Islet precursor cell (in vitro differentiated cells): ENCODE results near the gene AIF1L.
"Not testable (repeated sequence)": the region's sequence is repeated elsewhere in the genome, so short reads cannot be mapped to it uniquely, and the experiment has no call there.

Source experiments
- DNase-seq: peaks from one replicate; pipeline ENCODE4 v3.0.0-alpha.2; 2018

Gene AIF1L

DNA sequence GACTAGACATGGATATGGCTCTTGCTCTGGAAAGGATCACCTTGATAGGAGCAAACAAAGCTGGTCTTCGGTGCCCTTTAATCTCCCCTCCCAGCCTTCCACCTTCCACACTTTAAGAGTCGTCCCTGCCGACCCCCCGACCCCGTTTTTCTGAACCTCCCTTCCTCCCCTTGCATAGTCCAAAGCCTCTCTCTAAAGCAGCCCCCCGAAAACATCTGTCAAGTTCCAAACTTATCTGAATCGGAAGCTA lies 28.6 kb downstream of the AIF1L start:
- no peak for DNase-seq

DNA sequence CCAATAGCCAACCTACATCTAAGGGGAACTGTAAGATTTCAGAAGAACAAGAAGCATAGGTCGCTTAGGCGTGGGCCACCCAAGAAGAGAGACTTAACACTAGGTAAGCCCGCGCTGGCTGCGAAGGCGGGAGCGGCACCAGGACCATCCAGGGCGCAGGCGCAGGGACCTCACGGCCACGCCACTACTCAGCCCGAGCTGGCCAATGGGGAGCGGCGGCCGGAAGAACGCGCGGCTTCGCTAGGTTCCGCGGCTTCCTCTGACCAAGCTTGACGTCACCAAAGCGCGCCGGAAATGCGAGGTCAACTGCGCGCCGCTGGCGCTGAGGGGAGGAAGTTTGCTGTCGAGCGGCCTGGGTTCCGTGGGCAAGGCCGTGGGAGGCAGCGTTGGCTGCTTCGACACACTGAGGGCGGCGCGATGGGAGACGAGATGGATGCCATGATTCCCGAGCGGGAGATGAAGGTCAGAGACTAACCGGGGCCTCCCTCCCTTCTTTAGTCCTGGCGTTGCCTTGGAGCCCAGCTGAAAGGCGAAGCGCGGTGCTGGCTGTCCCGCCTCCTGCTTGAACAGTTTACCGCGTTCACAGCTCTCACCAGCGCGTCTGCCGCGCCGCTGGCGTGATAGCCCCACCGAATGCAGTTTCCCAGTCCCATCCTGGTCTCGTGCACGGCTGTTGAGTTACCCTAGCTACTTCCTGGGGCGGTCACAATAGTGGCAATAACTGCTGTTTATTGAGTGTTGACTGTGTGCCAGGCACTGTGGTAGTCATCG lies 29.1 kb downstream of the AIF1L start, which contains the start of gene NUP214:
TSS of gene NUP214 (plus strand) at position 299 of the 771 bp plus-strand sequence. CDS start at position 418, 119 bp downstream.
- peak; percentile 99 for DNase-seq

DNA sequence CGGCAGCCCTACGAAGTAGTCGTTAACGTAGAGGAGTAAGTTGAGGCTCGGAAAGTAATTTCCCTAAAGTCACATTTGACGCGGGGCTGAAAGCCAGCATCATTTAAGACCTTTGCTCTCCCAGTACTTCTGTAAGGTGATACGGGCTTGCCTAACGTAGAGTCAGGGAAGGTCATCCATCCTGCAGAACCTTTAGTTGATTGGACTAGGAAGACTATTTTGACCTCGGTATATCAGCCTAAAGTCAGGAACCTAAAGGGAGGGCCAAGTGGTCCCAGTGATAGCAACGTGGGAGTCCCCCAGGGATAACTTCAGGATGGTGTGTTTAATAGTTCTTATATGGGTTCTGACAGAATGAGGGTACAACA lies 29.7 kb downstream of the AIF1L start:
- no peak for DNase-seq

DNA sequence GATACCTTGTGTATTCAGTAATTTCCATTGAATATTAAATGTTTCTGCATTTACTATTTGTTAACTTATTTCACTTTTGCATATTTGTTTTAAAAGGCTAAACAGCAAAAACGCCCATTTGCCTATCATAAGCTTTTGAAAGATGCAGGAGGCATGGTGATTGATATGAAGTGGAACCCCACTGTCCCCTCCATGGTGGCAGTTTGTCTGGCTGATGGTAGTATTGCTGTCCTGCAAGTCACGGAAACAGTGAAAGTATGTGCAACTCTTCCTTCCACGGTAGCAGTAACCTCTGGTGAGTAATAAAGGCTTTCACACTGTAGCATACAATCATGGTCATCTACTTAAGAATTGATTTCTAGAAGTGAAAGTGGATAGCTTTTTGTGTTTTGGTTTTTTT lies 32.9 kb downstream of the AIF1L start:
- no peak for DNase-seq

DNA sequence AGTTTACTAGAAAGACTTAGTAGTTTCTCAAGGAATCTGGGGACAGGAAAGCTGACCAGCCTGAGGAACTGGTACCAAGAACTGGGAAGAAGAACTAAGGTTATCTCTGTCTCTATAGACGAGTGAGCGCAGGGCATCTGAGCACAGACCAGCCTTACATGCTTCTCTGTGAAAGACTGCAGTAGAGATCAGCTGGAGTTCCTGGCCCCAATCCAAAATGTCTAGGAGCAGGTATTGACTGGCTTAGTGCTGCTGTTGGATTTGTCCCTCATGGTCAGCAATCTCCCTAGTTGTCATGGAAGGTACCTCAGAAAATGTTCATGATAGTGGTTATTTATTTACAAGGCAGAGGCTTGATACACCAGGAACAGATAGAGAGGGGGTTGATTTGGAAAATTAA lies 42.3 kb downstream of the AIF1L start:
- DNase-seq, result no peak

- no peak for DNase-seq
Observed at GRCh38 chr9:131140112-131140511, 43.8 kb downstream of the AIF1L start.

DNA sequence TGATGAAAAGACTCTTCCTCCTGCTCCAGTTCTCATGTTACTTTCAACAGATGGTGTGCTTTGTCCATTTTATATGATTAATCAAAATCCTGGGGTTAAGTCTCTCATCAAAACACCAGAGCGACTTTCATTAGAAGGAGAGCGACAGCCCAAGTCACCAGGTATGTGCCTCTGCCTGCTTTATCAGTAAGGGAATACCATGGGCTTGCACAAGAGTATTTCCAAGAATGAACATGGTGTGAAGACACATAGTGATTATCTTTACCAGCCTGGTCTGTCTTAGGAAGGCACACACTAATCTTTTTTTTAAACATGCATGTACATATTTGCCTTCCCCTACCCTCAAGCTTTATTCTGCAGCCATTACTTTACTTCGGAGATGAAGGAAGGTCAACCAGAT lies 44.2 kb downstream of the AIF1L start:
- no peak for DNase-seq

GRCh38 chr9:131142160-131142559 lies 45.8 kb downstream of the AIF1L start:
- no peak for DNase-seq

GRCh38 chr9:131144201-131144600 lies 47.9 kb downstream of the AIF1L start:
- no peak for DNase-seq

- no peak for DNase-seq
Observed at GRCh38 chr9:131145245-131145644, 48.9 kb downstream of the AIF1L start.

GRCh38 chr9:131146186-131146585 lies 49.9 kb downstream of the AIF1L start:
- DNase-seq, result no peak

GRCh38 chr9:131148276-131148675 lies 51.9 kb downstream of the AIF1L start:
- no peak for DNase-seq

- DNase-seq, result no peak
Observed at GRCh38 chr9:131148966-131149687, 52.8 kb downstream of the AIF1L start.

GRCh38 chr9:131149688-131150053 lies 53.3 kb downstream of the AIF1L start:
- no peak for DNase-seq

DNA sequence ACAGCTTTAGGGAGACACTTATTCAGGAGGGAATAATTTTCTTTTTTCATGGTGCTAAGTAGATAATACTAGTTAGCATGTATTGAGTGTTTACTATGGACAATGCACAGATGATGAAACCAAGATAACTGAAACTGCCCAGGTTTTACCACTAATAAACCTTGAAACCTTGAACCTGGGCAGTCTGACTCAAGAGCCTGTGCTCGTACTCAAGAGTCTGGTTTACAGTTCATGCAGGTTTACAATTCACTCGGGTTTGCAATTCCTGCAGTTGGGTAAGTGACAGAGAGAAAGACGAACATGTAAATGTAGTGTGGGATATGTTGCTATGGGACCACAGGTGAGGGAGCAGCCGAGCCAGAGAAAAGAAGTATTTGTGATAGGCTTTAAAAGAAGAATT lies 57.3 kb downstream of the AIF1L start:
- no peak for DNase-seq

DNA sequence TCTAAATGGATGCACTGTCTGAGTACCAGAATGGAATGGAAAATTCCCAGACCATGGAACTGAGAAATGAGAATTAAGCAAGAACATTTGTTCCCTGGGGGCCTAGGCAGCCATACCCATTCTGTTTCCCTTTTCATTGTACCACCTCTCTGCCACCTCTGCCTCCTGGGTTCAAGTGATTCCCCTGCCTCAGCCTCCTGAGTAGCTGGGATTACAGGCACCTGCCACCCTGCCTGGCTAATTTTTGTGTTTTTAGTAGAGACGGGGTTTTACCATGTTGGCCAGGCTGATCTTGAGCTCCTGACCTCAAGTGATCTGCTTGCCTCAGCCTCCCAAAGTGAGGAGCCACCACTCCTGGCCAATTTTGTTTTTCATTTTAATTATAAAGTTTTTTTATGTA lies 62.3 kb downstream of the AIF1L start:
- DNase-seq, result not testable (repeated sequence)

DNA sequence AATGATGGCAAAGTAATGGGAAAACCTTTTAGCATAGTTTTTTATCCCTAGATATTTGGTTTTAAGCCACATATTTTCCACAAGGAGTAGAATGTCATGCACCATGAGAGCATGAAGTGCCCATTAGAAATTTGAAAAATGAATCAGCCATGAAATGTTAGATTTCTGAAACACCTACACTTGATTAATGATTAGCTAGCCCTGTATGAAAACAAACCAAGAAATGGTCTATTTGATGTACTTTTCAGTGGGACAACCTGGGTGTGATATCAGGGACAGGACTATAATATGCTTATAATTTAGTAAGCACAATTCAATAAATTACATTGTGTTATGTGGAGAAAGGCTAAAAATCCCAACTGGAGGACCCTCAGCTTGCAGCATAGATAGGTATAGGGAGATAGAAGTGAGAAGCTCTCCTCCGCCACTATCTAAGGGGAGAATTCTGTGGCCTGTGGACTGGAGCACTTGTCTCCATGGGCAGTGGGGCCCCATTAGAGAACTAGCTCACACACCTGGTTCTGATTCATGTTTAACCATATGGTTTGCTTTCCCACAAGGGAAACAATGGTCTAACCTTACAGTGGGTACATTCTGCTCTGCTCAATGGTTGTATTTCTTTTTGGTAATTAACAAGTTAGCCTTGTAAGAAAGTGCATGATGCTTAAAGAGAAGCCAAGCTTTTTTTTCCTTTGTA lies 64.2 kb downstream of the AIF1L start:
- DNase-seq, result no peak

GRCh38 chr9:131161585-131161984 lies 65.3 kb downstream of the AIF1L start:
- no peak for DNase-seq

- no peak for DNase-seq
Observed at GRCh38 chr9:131162886-131163285, 66.6 kb downstream of the AIF1L start.

DNA sequence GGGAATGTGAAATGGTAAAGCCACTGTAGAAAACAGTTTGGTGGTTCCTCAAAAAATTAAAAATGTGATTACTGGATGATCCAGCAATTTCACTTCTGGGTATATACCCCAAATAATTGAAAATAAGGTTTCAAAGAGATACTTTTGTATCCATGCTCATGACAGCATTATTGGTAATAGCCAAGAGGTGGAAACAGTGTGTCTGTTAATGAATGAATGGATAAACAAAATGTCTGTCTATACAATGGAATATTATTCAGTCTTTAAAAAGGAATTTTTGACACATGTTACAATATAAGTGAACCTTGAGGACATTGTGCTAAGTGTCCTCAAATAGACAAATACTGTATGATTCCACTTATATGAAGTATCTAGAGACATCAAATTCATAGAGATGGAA lies 69.2 kb downstream of the AIF1L start:
- DNase-seq, result no peak

- no peak for DNase-seq
Observed at GRCh38 chr9:131167146-131167692, 70.9 kb downstream of the AIF1L start.

DNA sequence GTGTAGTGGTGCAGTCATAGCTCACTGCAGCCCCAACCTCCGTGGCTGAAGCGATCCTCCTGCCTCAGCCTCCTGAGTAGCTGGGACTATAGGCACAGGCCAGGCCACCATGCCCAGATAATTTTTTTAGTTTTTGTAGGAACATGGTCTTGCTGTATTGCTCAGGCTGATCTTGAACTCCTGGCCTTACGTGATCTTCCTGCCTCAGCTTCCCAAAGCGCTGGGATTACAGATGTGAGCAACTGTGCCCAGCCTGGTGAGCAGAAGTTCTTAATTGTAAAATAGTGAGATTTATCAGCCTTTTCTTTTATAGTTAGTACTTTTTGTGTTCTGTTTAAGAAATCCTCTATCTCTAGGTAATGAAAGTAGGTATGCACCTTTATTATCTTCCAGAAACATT lies 71.6 kb downstream of the AIF1L start:
- no peak for DNase-seq

DNA sequence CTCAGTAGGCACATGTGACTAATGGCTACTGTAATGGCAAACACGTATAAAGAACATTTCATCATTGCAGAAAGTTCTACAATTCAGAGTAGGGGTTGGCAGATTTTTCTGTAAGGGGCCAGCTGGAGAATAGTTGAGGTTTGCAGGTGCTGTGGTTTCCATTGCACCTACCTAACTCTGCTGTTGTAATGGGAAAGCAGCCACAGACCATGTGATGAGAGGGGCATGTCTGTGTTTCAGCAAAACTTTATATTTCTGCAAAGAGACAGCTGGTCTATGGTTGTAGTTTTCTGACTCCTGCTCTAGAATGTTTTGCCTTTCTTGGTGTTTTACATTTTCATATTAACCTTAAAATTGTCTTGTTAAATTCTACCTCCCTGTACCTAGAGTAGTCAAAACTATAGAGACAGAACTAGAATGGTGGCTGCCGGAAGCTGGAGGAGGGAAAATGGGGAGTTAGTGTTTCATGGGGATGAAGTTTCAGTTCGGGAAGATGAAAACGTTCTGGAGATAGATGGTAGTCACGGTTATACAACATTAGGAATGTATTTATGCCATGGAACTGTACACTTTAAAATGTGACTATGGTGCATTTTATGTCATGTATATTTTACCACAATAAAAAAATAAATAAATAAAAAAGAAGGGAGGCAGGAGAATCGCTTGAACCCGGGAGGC lies 73.4 kb downstream of the AIF1L start:
- DNase-seq, result no peak
